Naive thymus-derived CD4-positive, alpha-beta T cell (primary cell): ENCODE data around the gene ELOA. TPM values are rescaled to one million over a fixed set of nuclear protein-coding genes. Genes with fewer than 3 reads are reported as not detected.
A peak's percentile ranks its signal among the peaks of the same experiment; 100 is the strongest.

ENCODE experiments used
- ATAC-seq: fragments of 150-1000 bp; cut with Tn5 transposase; 2 replicates; pipeline ENCODE4 v1.10.0; 2021; ENCODE audit warnings: mild to moderate bottlenecking, moderate library complexity
- CTCF ChIA-PET: fragments of 350-600 bp; sonication (Branson Sonifier 250); formaldehyde crosslinking; loops from one replicate; lab custom pipeline; 2021; ENCODE audit warnings: antibody characterized with exemption; lab: Charles Lee
- POLR2A ChIA-PET: fragments of 350-600 bp; sonication (Branson Sonifier 250); formaldehyde crosslinking; loops from one replicate; lab custom pipeline; 2021; ENCODE audit warnings: antibody characterized with exemption, inconsistent platforms; lab: Charles Lee
- DNase-seq, 9 donors: peaks; one replicate each; pipeline versions ENCODE4 v3.0.0 to v3.0.0-alpha.2; 2020 to 2022; ENCODE audit warnings: mixed read lengths in 1 of 9
- H3K27ac ChIP-seq: one replicate; pipeline ENCODE4 v1.7.0; 2013; ENCODE audit warnings: mild to moderate bottlenecking, low read depth, low read length, moderate library complexity
- H3K27me3 ChIP-seq, 2 donors: one replicate each; pipeline ENCODE4 v1.7.0; 2013; ENCODE audit warnings: low read length in 2 of 2, mild to moderate bottlenecking in 2 of 2, moderate library complexity in 2 of 2; ENCODE audit not compliant: control insufficient read depth in 2 of 2, insufficient read depth in 2 of 2
- H3K36me3 ChIP-seq, 3 experiments: 1 replicate in 2 of 3; 2 replicates in 1 of 3; pipeline ENCODE4 v1.7.0; 2013; ENCODE audit warnings: low read length in 3 of 3, mild to moderate bottlenecking in 3 of 3, moderate library complexity in 1 of 3; ENCODE audit not compliant: insufficient read depth in 3 of 3, control insufficient read depth in 2 of 3
- H3K4me1 ChIP-seq, 2 donors: one replicate each; pipeline ENCODE4 v1.7.0; 2013; ENCODE audit warnings: low read length in 2 of 2, mild to moderate bottlenecking in 2 of 2, moderate library complexity in 1 of 2; ENCODE audit not compliant: control insufficient read depth in 2 of 2, insufficient read depth in 2 of 2
- H3K4me3 ChIP-seq: 2 replicates; pipeline ENCODE4 v1.7.0; 2013; ENCODE audit warnings: mild to moderate bottlenecking, low read length
- H3K9me3 ChIP-seq, 3 experiments: 1 replicate in 2 of 3; 2 replicates in 1 of 3; pipeline ENCODE4 v1.7.0; 2013; ENCODE audit warnings: low read length in 3 of 3; ENCODE audit not compliant: control insufficient read depth in 2 of 3
- H3K27ac Mint-ChIP-seq, 9 donors: one replicate each; pipeline ENCODE4 v1.8.0; 2020 to 2022; ENCODE audit warnings: mixed read lengths in 9 of 9, mild to moderate bottlenecking in 8 of 9, moderate library complexity in 5 of 9, inconsistent platforms in 2 of 9
- H3K27me3 Mint-ChIP-seq, 5 donors: one replicate each; pipeline ENCODE4 v1.8.0; 2021 to 2022; ENCODE audit warnings: mixed read lengths in 5 of 5, mild to moderate bottlenecking in 1 of 5
- H3K36me3 Mint-ChIP-seq, 5 donors: one replicate each; pipeline ENCODE4 v1.8.0; 2020 to 2022; ENCODE audit warnings: mixed read lengths in 5 of 5, mild to moderate bottlenecking in 3 of 5, inconsistent platforms in 1 of 5
- H3K4me1 Mint-ChIP-seq, 7 donors: one replicate each; pipeline ENCODE4 v1.8.0; 2020 to 2022; ENCODE audit warnings: mixed read lengths in 7 of 7, mild to moderate bottlenecking in 3 of 7, inconsistent platforms in 1 of 7
- H3K4me3 Mint-ChIP-seq, 10 donors: one replicate each; pipeline ENCODE4 v1.8.0; 2020 to 2022; ENCODE audit warnings: mild to moderate bottlenecking in 10 of 10, mixed read lengths in 10 of 10, moderate library complexity in 6 of 10, inconsistent platforms in 2 of 10
- H3K9me3 Mint-ChIP-seq, 11 donors: one replicate each; pipeline ENCODE4 v1.8.0; 2020 to 2022; ENCODE audit warnings: mixed read lengths in 11 of 11, mild to moderate bottlenecking in 4 of 11, inconsistent platforms in 1 of 11, moderate library complexity in 1 of 11
- intact Hi-C, 2 donors: fragments of 100-400 bp; cut with micrococcal nuclease; formaldehyde crosslinking; loops; one replicate each; pipeline ENCODE4 v1.15.1; 2023
- polyA plus RNA-seq, 2 donors: library from polyadenylated mRNA; unstranded; fragments of 300-500 nt; fragmentation: Illumina TruSeq; gene quantifications; one replicate each; pipeline ENCODE4 v1.2.3, GENCODE V29; 2021
- total RNA-seq, 6 experiments: library from RNA in 5 of 6; stranded (reverse) in 5 of 6; gene quantifications; 1 replicate in 5 of 6; 2 replicates in 1 of 6; pipeline ENCODE4 v1.2.3 and lab custom pipeline; 2021 to 2026

The ELOA gene
- total and polyA plus RNA-seq, 7 experiments from 2014 or later = 20.3 to 36.1 (median 30.4) TPM

DNA sequence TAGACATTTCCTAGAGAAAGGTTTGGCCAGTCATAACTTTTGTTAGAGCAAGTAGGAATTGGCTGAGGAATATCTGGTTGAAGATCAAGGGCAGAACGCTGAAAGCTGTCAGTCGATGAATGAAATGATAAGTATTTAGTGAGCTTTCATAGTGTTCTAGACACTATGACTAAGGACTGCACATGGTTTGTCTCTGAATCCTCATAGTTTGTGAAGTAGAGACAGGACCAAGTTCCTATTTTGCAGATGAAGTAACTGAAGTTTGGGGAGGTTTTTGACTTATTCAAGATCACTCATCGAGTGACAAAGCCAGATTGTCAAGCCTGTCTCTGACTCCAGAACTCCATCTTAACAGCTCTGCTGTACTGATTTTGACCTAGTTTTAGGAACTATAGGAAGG lies 4.7 kb downstream of the ELOA start:
- CTCF ChIA-PET = no interaction called here
- Mint-ChIP-seq H3K4me1 (peaks cover 39 to 57% (median 51%) of the 10 kb centered on the region in 7 donors), H3K9me3 (no peaks in the 10 kb centered on the region), H3K36me3 (peaks cover 6 to 21% (median 12%) of the 10 kb centered on the region in 5 donors), H3K27ac (peak overlapping the region in 3 of 9 donors; percentile 2 to 67 (median 19)), H3K27me3 (no peaks in the 10 kb centered on the region), H3K4me3 (peak overlapping the region in 1 of 10 donors; percentile 30)
- H3K36me3 ChIP-seq = peaks cover 10 to 44% (median 32%) of the 10 kb centered on the region in 3 experiments
- no peak for DNase-seq
- POLR2A ChIA-PET = interaction anchor here (0.6 kb wide), 1 partner anchor 48 kb away, joined by 6 read pairs; no protein-coding TSS in a partner anchor
- no peak overlapping the region for H3K4me3 ChIP-seq
- peaks cover 15 to 34% of the 10 kb centered on the region in 2 donors for H3K4me1 ChIP-seq
- no peak for ATAC-seq
- no peaks in the 10 kb centered on the region for H3K27me3 ChIP-seq
- H3K9me3 ChIP-seq = no peaks in the 10 kb centered on the region
- intact Hi-C loops = loop anchor here in 1 of 2 donors (10.0 kb wide), 1 partner anchor 193 kb away; the partner anchor contains the start of gene ID3
- peak overlapping the region; percentile 15 for H3K27ac ChIP-seq

DNA sequence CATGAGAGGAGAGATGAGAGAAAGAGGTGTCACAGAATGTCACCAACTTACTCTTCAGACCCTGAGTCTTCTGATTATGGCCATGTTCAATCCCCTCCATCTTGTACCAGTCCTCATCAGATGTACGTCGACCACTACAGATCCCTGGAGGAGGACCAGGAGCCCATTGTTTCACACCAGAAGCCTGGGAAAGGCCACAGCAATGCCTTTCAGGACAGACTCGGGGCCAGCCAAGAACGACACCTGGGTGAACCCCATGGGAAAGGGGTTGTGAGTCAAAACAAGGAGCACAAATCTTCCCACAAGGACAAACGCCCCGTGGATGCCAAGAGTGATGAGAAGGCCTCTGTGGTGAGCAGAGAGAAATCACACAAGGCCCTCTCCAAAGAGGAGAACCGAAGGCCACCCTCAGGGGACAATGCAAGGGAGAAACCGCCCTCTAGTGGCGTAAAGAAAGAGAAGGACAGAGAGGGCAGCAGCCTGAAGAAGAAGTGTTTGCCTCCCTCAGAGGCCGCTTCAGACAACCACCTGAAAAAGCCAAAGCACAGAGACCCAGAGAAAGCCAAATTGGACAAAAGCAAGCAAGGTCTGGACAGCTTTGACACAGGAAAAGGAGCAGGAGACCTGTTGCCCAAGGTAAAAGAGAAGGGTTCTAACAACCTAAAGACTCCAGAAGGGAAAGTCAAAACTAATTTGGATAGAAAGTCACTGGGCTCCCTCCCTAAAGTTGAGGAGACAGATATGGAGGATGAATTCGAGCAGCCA lies 8.0 kb downstream of the ELOA start:
- Mint-ChIP-seq H3K27ac (peak overlapping the region in 6 of 9 donors; percentile 53 to 89 (median 72)), H3K4me3 (no peak overlapping the region), H3K36me3 (peaks cover 13 to 40% (median 20%) of the 10 kb centered on the region in 5 donors), H3K9me3 (no peaks in the 10 kb centered on the region), H3K4me1 (peaks cover 27 to 39% (median 33%) of the 10 kb centered on the region in 7 donors), H3K27me3 (no peaks in the 10 kb centered on the region)
- intact Hi-C loops = no loop called here
- ATAC-seq (peak; percentile 65), DNase-seq (peak in 6 of 9 donors; percentile 15 to 42 (median 27))
- CTCF ChIA-PET = interaction anchor here (0.6 kb wide), 1 partner anchor 310 kb away, joined by 3 read pairs; no protein-coding TSS in a partner anchor
- POLR2A ChIA-PET = no interaction called here
- H3K4me3 ChIP-seq = no peak overlapping the region
- no peaks in the 10 kb centered on the region for H3K27me3 ChIP-seq
- no peaks in the 10 kb centered on the region for H3K9me3 ChIP-seq
- H3K36me3 ChIP-seq = peaks cover 36 to 73% (median 64%) of the 10 kb centered on the region in 3 experiments
- H3K4me1 ChIP-seq = peaks cover 0 to 17% of the 10 kb centered on the region in 2 donors
- H3K27ac ChIP-seq = no peak overlapping the region

DNA sequence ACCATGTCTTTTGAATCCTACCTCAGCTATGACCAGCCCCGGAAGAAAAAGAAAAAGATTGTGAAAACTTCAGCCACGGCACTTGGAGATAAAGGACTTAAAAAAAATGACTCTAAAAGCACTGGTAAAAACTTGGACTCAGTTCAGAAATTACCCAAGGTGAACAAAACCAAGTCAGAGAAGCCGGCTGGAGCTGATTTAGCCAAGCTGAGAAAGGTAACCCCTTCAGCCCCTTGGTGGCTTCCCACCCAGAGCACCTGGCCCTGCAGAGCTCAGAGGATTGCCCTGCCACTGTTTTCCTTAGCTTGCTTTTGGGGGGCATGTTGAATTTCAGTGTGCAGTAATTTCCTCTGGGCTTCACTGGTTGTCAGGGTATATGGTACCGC lies 8.5 kb downstream of the ELOA start:
- Histone ChIP-seq H3K27ac (no peak overlapping the region), H3K4me3 (no peak overlapping the region), H3K9me3 (no peaks in the 10 kb centered on the region), H3K4me1 (peaks cover 0 to 13% of the 10 kb centered on the region in 2 donors), H3K27me3 (no peaks in the 10 kb centered on the region), H3K36me3 (peaks cover 42 to 76% (median 70%) of the 10 kb centered on the region in 3 experiments)
- ATAC-seq (no peak), DNase-seq (no peak)
- Mint-ChIP-seq H3K4me3 (no peak overlapping the region), H3K27me3 (no peaks in the 10 kb centered on the region), H3K4me1 (peaks cover 24 to 34% (median 29%) of the 10 kb centered on the region in 7 donors), H3K27ac (peak overlapping the region in 5 of 9 donors; percentile 53 to 89 (median 75)), H3K36me3 (peaks cover 13 to 45% (median 17%) of the 10 kb centered on the region in 5 donors), H3K9me3 (no peaks in the 10 kb centered on the region)
- intact Hi-C loops = no loop called here
- ChIA-PET CTCF (interaction anchor here (0.6 kb wide), 1 partner anchor 310 kb away, joined by 3 read pairs; no protein-coding TSS in a partner anchor), POLR2A (no interaction called here)

DNA sequence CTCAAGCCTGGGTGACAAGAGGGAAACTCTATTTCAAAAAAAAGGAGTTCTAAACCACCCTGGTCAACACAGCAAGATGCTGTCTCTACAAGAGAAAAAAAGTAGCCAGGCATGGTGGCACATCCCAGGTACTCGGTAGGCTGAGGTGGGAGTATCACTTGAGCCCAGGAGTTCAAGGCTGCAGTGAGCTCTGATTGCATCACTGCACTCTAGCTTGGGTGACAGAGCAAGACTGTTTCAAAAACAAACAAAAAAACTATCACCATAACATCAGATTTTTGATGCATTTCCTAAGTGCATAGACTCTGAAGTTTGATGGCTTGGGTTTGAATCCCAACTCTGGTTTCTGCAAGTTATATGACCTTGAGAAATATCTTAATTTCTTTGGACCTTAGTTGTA lies 9.6 kb downstream of the ELOA start:
- Histone ChIP-seq H3K27ac (no peak overlapping the region), H3K27me3 (no peaks in the 10 kb centered on the region), H3K9me3 (no peaks in the 10 kb centered on the region), H3K4me3 (no peak overlapping the region), H3K36me3 (peaks cover 47 to 86% (median 78%) of the 10 kb centered on the region in 3 experiments), H3K4me1 (peaks cover 0 to 2% of the 10 kb centered on the region in 2 donors)
- no peak for DNase-seq
- ChIA-PET POLR2A (interaction anchor here (0.6 kb wide), 1 partner anchor 152 kb away, joined by 4 read pairs; no protein-coding TSS in a partner anchor), CTCF (no interaction called here)
- Mint-ChIP-seq H3K9me3 (no peaks in the 10 kb centered on the region), H3K4me3 (no peak overlapping the region), H3K36me3 (peaks cover 13 to 49% (median 16%) of the 10 kb centered on the region in 5 donors), H3K4me1 (peaks cover 13 to 23% (median 18%) of the 10 kb centered on the region in 7 donors), H3K27me3 (no peaks in the 10 kb centered on the region), H3K27ac (no peak overlapping the region)
- ATAC-seq = no peak
- intact Hi-C loops = no loop called here

DNA sequence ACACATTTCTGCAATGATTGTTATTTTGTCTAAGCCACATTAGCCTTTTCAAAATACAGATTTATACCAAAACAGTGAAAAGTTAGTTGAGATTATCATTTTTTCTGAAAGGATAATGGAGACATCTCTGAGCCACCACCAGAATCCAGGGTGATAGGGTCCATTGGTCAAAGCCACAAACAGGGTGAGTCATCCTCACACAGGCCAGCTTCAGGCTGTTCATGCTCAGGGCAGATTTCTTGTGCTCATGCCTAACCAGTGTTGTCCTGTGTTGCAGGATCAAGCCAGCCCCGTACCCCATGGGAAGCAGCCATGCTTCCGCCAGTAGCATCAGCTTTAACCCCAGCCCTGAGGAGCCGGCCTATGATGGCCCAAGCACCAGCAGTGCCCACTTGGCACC lies 13.4 kb downstream of the ELOA start:
- Histone ChIP-seq H3K4me1 (no peaks in the 10 kb centered on the region), H3K27me3 (no peaks in the 10 kb centered on the region), H3K9me3 (no peaks in the 10 kb centered on the region), H3K36me3 (peaks cover 54 to 96% (median 70%) of the 10 kb centered on the region in 3 experiments), H3K27ac (no peak overlapping the region), H3K4me3 (no peak overlapping the region)
- DNase-seq (no peak), ATAC-seq (no peak)
- CTCF ChIA-PET = interaction anchor here (2.3 kb wide), 1 partner anchor 15 kb away, joined by 6 read pairs; no protein-coding TSS in a partner anchor
- intact Hi-C loops = no loop called here
- no peaks in the 10 kb centered on the region for H3K27me3 Mint-ChIP-seq
- H3K36me3 Mint-ChIP-seq = peaks cover 14 to 49% (median 21%) of the 10 kb centered on the region in 5 donors
- peaks cover 0 to 8% (median 4%) of the 10 kb centered on the region in 7 donors for H3K4me1 Mint-ChIP-seq
- peak overlapping the region in 1 of 9 donors; percentile 51 for H3K27ac Mint-ChIP-seq
- POLR2A ChIA-PET = no interaction called here
- H3K9me3 Mint-ChIP-seq = no peaks in the 10 kb centered on the region
- no peak overlapping the region for H3K4me3 Mint-ChIP-seq

DNA sequence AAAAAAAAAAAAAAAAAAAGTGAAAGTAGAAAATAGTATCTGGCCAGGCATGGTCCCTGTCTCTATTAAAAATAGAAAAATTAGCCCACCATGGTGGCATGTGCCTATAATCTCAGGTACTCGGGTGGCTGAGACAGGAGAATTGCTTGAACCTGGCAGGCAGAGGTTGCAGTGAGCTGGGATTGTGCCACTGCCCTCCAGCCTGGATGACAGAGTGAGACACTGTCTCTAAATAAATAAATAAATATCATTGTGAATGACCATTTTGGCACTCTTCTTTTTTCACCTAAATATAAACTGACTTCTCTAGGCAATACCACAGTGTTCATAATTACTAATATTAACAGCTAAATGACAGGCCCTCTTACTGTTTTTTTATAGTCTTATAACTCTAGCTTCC lies 14.5 kb downstream of the ELOA start:
- H3K4me3 Mint-ChIP-seq = no peak overlapping the region
- Histone ChIP-seq H3K27ac (no peak overlapping the region), H3K4me1 (no peaks in the 10 kb centered on the region), H3K9me3 (no peaks in the 10 kb centered on the region), H3K36me3 (peaks cover 46 to 96% (median 58%) of the 10 kb centered on the region in 3 experiments), H3K4me3 (no peak overlapping the region), H3K27me3 (no peaks in the 10 kb centered on the region)
- intact Hi-C loops = no loop called here
- H3K27ac Mint-ChIP-seq = no peak overlapping the region
- H3K36me3 Mint-ChIP-seq = peaks cover 14 to 53% (median 20%) of the 10 kb centered on the region in 5 donors
- peaks cover 0 to 8% (median 4%) of the 10 kb centered on the region in 7 donors for H3K4me1 Mint-ChIP-seq
- DNase-seq (no peak), ATAC-seq (no peak)
- H3K27me3 Mint-ChIP-seq = no peaks in the 10 kb centered on the region
- no peaks in the 10 kb centered on the region for H3K9me3 Mint-ChIP-seq
- CTCF ChIA-PET = interaction anchor here (1.2 to 2.3 kb wide), 2 partner anchors 14 to 26 kb away, joined by 6 read pairs; no protein-coding TSS in a partner anchor
- POLR2A ChIA-PET = interaction anchor here (1.5 kb wide), 1 partner anchor 13 kb away, joined by 3 read pairs; no protein-coding TSS in a partner anchor
